H1 (cell line): ENCODE data around the gene MAPK8. TPM values are rescaled to one million over a fixed set of nuclear protein-coding genes. Genes with fewer than 3 reads are reported as not detected.
A peak's percentile ranks its signal among the peaks of the same experiment; 100 is the strongest.

Experiments
- EP300 ChIP-seq, 2 experiments: IDR thresholded peaks; 1 replicate in 1 of 2; 2 replicates in 1 of 2; pipeline ENCODE4 v1.6.1; 2011 to 2012; ENCODE audit warnings: low read depth in 2 of 2, low read length in 2 of 2, mild to moderate bottlenecking in 2 of 2, borderline replicate concordance in 1 of 2, inconsistent platforms in 1 of 2, moderate library complexity in 1 of 2
- GABPA ChIP-seq: IDR thresholded peaks from 2 replicates; pipeline ENCODE4 v1.6.1; 2011; ENCODE audit warnings: mild to moderate bottlenecking, low read length, moderate library complexity, borderline replicate concordance; ENCODE audit not compliant: insufficient read depth
- HDAC2 ChIP-seq, 2 experiments: fragments of 300-600 bp in 1 of 2; sonication (generic) in 1 of 2; IDR thresholded peaks; 2 replicates each; pipeline ENCODE4 v1.6.1; 2011 to 2012; ENCODE audit warnings: low read depth in 2 of 2, low read length in 2 of 2, mild to moderate bottlenecking in 2 of 2, moderate library complexity in 2 of 2, borderline replicate concordance in 1 of 2, inconsistent platforms in 1 of 2
- RBBP5 ChIP-seq: IDR thresholded peaks from 2 replicates; pipeline ENCODE4 v1.7.1; 2012; ENCODE audit warnings: low read depth, mild to moderate bottlenecking, inconsistent platforms, low read length, moderate library complexity, borderline replicate concordance
- polyA plus RNA-seq, 7 experiments: library from polyadenylated mRNA; depleted of rRNA in 3 of 7; stranded (reverse) in 5 of 7; unstranded in 2 of 7; fragments of >200 nt in 5 of 7; fragments of 200-250 nt in 2 of 7; gene quantifications; 1 replicate in 5 of 7; 2 replicates in 1 of 7; 4 replicates in 1 of 7; pipeline versions ENCODE4 v1.2.1 to v1.2.3, GENCODE V29; 2011 to 2013; ENCODE audit warnings: missing spikeins in 2 of 7, mixed read lengths in 2 of 7
- total RNA-seq: library from RNA; stranded (reverse); fragmentation: NEBNext Ultra II Directional; extraction: Animal tissue kit (Norgen Biotek cat#: 25700); gene quantifications from 2 replicates; pipeline ENCODE4 v1.2.1, GENCODE V29; 2021

The MAPK8 gene
- total and polyA plus RNA-seq, 2 of the 8 experiments (the other 6 are each of a cell fraction or from before 2014, with no cell fraction given): 23.3 to 71.3 TPM

GRCh38 chr10:48444266-48444665 is 137.8 kb downstream of the MAPK8 start (continued):
- TF ChIP-seq GABPA: no peak
- TF ChIP-seq EP300 (IDR thresholded peaks at IDR 0.05; ENCODE audit: borderline replicate concordance in 1 of 2, low read depth in 2 of 2, low read length in 2 of 2): no peak
- no peak for TF ChIP-seq RBBP5
- peak in 1 of 2 experiments; percentile 49; a peak in 1 of 4 replicates for TF ChIP-seq HDAC2 (IDR thresholded peaks at IDR 0.05; ENCODE audit: borderline replicate concordance in 1 of 2, low read depth in 2 of 2, low read length in 2 of 2)
- TF ChIP-seq, all 59 proteins: peak for 4
